Fibroblast of the aortic adventitia (primary cell): ENCODE data around the gene SLC24A3. TPM values are rescaled to one million over a fixed set of nuclear protein-coding genes. Genes with fewer than 3 reads are reported as not detected.

Experiments used
- DNase-seq: peaks from one replicate; pipeline ENCODE4 v3.0.0-alpha.2; 2010; ENCODE audit warnings: low read depth
- H3K4me3 ChIP-seq: 2 replicates; pipeline ENCODE4 v1.5.1; 2011; ENCODE audit warnings: low read depth, mild to moderate bottlenecking, control low read depth, low read length, moderate library complexity
- CTCF ChIP-seq: IDR thresholded peaks from 2 replicates; pipeline ENCODE4 v1.5.1; 2011; ENCODE audit warnings: mild to moderate bottlenecking, low read length, control low read depth, inconsistent platforms; ENCODE audit not compliant: insufficient read depth
- total RNA-seq: library from RNA; depleted of rRNA; stranded (reverse); fragments of >200 nt; gene quantifications from 2 replicates; pipeline ENCODE4 v1.2.3, GENCODE V29; 2012; ENCODE audit warnings: low replicate concordance

Gene SLC24A3
- total RNA-seq, 1 donor: not detected

- DNase-seq: no peak
- no peak overlapping the region for H3K4me3 ChIP-seq
- TF ChIP-seq CTCF: no peak
Measured at GRCh38 chr20:19435316-19435715, 222.9 kb downstream of the SLC24A3 start.

- DNase-seq: no peak
- TF ChIP-seq CTCF: no peak
- H3K4me3 ChIP-seq: no peak overlapping the region
Measured at GRCh38 chr20:19435821-19436220, 223.4 kb downstream of the SLC24A3 start.

GRCh38 chr20:19438488-19438887, 226.0 kb downstream of the SLC24A3 start:
- no peak for DNase-seq
- TF ChIP-seq CTCF: no peak
- no peak overlapping the region for H3K4me3 ChIP-seq

GRCh38 chr20:19440660-19441527, 228.5 kb downstream of the SLC24A3 start:
- no peak for TF ChIP-seq CTCF
- no peak overlapping the region for H3K4me3 ChIP-seq
- no peak for DNase-seq

- H3K4me3 ChIP-seq: no peak overlapping the region
- TF ChIP-seq CTCF: no peak
- no peak for DNase-seq
Measured at GRCh38 chr20:19446246-19446645, 233.8 kb downstream of the SLC24A3 start.

GRCh38 chr20:19448632-19449031, 236.2 kb downstream of the SLC24A3 start:
- H3K4me3 ChIP-seq: no peak overlapping the region
- no peak for DNase-seq
- TF ChIP-seq CTCF: no peak

- no peak overlapping the region for H3K4me3 ChIP-seq
- TF ChIP-seq CTCF: no peak
- DNase-seq: no peak
Measured at GRCh38 chr20:19449051-19449450, 236.6 kb downstream of the SLC24A3 start.
